Peyer's patch (tissue), 4 donors: ENCODE data around the gene ZNF407. TPM values are rescaled to one million over a fixed set of nuclear protein-coding genes. Genes with fewer than 3 reads are reported as not detected.

Experiments used
- DNase-seq, 3 donors: peaks; one replicate each; pipeline ENCODE4 v3.0.0-alpha.2; 2017 to 2019
- H3K27ac ChIP-seq, 4 donors: fragments of 200-600 bp; sonication (generic); one replicate each; pipeline ENCODE4 v1.5.1; 2016 to 2019
- H3K27me3 ChIP-seq, 2 donors: fragments of 200-600 bp; sonication (generic); one replicate each; pipeline ENCODE4 v1.5.1; 2019
- H3K36me3 ChIP-seq, 3 donors: fragments of 200-600 bp; sonication (generic); one replicate each; pipeline ENCODE4 v1.5.1; 2016 to 2019
- H3K4me1 ChIP-seq, 4 donors: fragments of 200-600 bp; sonication (generic); one replicate each; pipeline ENCODE4 v1.5.1; 2016 to 2019
- H3K4me3 ChIP-seq, 4 donors: fragments of 200-600 bp; sonication (generic); 1 replicate in 3 of 4; 2 replicates in 1 of 4; pipeline ENCODE4 v1.5.1; 2016 to 2019; ENCODE audit warnings: mild to moderate bottlenecking in 1 of 4
- H3K9me3 ChIP-seq, 4 donors: fragments of 200-600 bp; sonication (generic); one replicate each; pipeline ENCODE4 v1.5.1; 2016 to 2019; ENCODE audit warnings: mild to moderate bottlenecking in 1 of 4
- CTCF ChIP-seq, 6 experiments: fragments of 450-650 bp in 4 of 6; fragments of 200-600 bp in 2 of 6; sonication (generic) in 1 of 6; IDR thresholded peaks; one replicate each; pipeline ENCODE4 v1.5.1; 2017 to 2019; ENCODE audit warnings: antibody characterized with exemption in 6 of 6, mild to moderate bottlenecking in 3 of 6, moderate library complexity in 1 of 6
- POLR2A ChIP-seq, 2 donors: fragments of 450-650 bp; IDR thresholded peaks; one replicate each; pipeline ENCODE4 v1.5.1; 2017; ENCODE audit warnings: antibody characterized with exemption in 2 of 2, mild to moderate bottlenecking in 2 of 2, moderate library complexity in 2 of 2
- total RNA-seq, 4 donors: library from RNA; depleted of rRNA; stranded (reverse); fragments of >200 nt; gene quantifications; one replicate each; pipeline ENCODE4 v1.1.0, GENCODE V29; 2016

ZNF407 gene
- total RNA-seq, 4 donors from 2014 or later = 24.0 to 54.5 (median 32.3) TPM

- H3K36me3 ChIP-seq = no peaks in the 10 kb centered on the region
These were observed 349.7 kb downstream of the ZNF407 start for GRCh38 chr18:74947417-74947816.

GRCh38 chr18:74947875-74948274 is 350.2 kb downstream of the ZNF407 start:
- no peak overlapping the region for H3K4me3 ChIP-seq
- no peaks in the 10 kb centered on the region for H3K27me3 ChIP-seq
- no peaks in the 10 kb centered on the region for H3K9me3 ChIP-seq
- TF ChIP-seq CTCF (IDR thresholded peaks at IDR 0.05) (no peak), POLR2A (IDR thresholded peaks at IDR 0.05) (no peak)
- no peaks in the 10 kb centered on the region for H3K36me3 ChIP-seq
- H3K4me1 ChIP-seq = no peaks in the 10 kb centered on the region
- no peak for DNase-seq
- H3K27ac ChIP-seq = no peak overlapping the region

More at GRCh38 chr18:74947417-74947816, 349.7 kb downstream of the ZNF407 start:
- Histone ChIP-seq H3K9me3 (no peaks in the 10 kb centered on the region), H3K27me3 (no peaks in the 10 kb centered on the region), H3K4me1 (no peaks in the 10 kb centered on the region), H3K4me3 (no peak overlapping the region), H3K27ac (no peak overlapping the region)
- no peak for DNase-seq
- no peak for TF ChIP-seq POLR2A (IDR thresholded peaks at IDR 0.05)
- TF ChIP-seq CTCF (IDR thresholded peaks at IDR 0.05) = no peak

- no peaks in the 10 kb centered on the region for H3K36me3 ChIP-seq
- H3K4me3 ChIP-seq = no peak overlapping the region
- no peaks in the 10 kb centered on the region for H3K9me3 ChIP-seq
- H3K4me1 ChIP-seq = no peaks in the 10 kb centered on the region
- no peak for TF ChIP-seq CTCF (IDR thresholded peaks at IDR 0.05)
- TF ChIP-seq POLR2A (IDR thresholded peaks at IDR 0.05) = no peak
- no peaks in the 10 kb centered on the region for H3K27me3 ChIP-seq
- DNase-seq = no peak
- no peak overlapping the region for H3K27ac ChIP-seq
These were observed 351.9 kb downstream of the ZNF407 start for GRCh38 chr18:74949611-74950010.

GRCh38 chr18:74950479-74950878 is 352.8 kb downstream of the ZNF407 start:
- Histone ChIP-seq H3K4me1 (no peaks in the 10 kb centered on the region), H3K9me3 (no peaks in the 10 kb centered on the region), H3K36me3 (no peaks in the 10 kb centered on the region), H3K4me3 (no peak overlapping the region), H3K27me3 (no peaks in the 10 kb centered on the region), H3K27ac (peak overlapping the region in 2 of 4 donors; percentile 15 to 28)
- DNase-seq = no peak
- TF ChIP-seq POLR2A (IDR thresholded peaks at IDR 0.05) (no peak), CTCF (IDR thresholded peaks at IDR 0.05) (no peak)

- Histone ChIP-seq H3K4me1 (no peaks in the 10 kb centered on the region), H3K36me3 (no peaks in the 10 kb centered on the region), H3K4me3 (no peak overlapping the region), H3K27me3 (no peaks in the 10 kb centered on the region), H3K9me3 (no peaks in the 10 kb centered on the region), H3K27ac (peak overlapping the region in 3 of 4 donors; percentile 15 to 28 (median 18))
- no peak for DNase-seq
- TF ChIP-seq CTCF (IDR thresholded peaks at IDR 0.05) (no peak), POLR2A (IDR thresholded peaks at IDR 0.05) (no peak)
These were observed 353.6 kb downstream of the ZNF407 start for GRCh38 chr18:74951165-74951760.
